ENCODE measurements around the gene MEGF10.

- no peak for TF ChIP-seq ZC3H10 (CRISPR knock-in tag; IDR thresholded peaks at IDR 0.05)
- TF ChIP-seq PATZ1 (CRISPR knock-in tag; IDR thresholded peaks at IDR 0.05; ENCODE audit: borderline replicate concordance) = no peak
Observed at GRCh38 chr5:127321465-127321864, 30.9 kb downstream of the MEGF10 start.

All from SK-N-SH treated with all-trans-retinoic acid at 6 μM for 48 hours (cell line).